GM21360 (cell line): ENCODE data around the gene RIPOR1.

Source experiments
- ATAC-seq: cut with Tn5 transposase; IDR thresholded peaks from one replicate; pipeline ENCODE4 v1.9.1; 2021; ENCODE audit warnings: mild to moderate bottlenecking, moderate library complexity; ENCODE audit not compliant: unreplicated experiment

RIPOR1 gene

DNA sequence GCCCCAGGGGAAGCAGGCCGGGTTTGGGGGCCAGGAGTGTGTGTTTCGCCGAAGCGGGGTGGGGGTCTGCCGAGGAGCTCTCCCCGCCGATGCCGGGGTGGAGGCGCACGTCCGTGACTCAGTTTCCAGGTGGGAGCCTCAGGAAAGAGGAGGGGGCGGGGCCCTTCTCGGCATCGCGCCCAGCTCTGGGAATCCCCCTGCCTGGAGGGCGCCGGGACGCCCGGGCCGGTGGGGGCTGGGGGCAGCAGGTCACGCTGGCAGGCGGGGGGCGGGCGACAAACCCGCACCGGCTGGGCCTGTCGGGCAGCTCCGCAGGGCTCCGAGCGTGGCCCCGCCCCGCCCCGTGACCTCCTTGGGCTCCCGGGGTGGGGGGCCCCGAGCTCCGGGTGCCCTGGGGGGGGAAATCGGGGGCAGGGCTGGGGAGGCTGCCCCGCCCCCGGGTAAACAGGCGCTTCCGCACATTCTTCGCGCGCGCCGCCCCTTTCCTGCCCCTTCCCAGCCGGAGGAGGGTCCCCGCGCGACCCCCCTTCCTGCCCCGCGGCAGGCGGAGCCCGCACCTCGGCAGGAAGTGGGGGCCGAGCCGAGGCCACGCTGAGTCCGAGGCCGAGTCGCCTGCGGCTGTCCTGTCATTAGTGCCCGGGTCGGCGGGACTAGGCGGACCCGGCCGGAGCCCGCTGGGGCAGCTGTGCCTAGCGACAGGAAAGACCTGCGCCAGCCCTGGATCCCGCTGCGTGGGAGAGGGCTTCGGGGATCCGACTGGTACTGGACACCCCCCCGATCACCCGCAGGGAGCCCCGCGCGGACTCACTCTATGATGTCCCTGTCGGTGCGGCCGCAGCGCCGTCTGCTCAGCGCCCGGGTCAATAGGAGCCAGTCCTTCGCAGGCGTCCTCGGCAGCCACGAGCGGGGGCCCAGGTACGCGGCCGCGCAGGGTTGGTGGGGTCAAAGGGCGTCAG is 9.3 kb downstream of the RIPOR1 start:
- no peak for ATAC-seq

DNA sequence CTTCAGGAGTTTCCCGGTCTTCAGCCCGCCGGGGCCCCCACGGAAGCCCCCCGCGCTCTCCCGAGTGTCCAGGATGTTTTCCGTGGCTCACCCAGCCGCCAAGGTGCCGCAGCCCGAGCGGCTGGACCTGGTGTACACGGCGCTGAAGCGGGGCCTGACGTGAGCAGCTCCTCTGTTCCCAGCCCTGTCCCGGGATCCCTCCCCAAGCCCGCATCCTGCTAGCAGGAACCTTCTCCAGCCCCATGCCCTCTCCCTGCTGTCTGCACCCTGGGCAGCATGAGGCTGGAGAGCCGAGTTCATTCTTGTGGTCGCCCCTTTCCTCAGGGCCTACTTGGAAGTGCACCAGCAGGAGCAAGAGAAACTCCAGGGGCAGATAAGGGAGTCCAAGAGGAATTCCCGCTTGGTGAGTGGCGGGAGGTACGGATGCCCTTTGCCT is 10.1 kb downstream of the RIPOR1 start:
- no peak for ATAC-seq

DNA sequence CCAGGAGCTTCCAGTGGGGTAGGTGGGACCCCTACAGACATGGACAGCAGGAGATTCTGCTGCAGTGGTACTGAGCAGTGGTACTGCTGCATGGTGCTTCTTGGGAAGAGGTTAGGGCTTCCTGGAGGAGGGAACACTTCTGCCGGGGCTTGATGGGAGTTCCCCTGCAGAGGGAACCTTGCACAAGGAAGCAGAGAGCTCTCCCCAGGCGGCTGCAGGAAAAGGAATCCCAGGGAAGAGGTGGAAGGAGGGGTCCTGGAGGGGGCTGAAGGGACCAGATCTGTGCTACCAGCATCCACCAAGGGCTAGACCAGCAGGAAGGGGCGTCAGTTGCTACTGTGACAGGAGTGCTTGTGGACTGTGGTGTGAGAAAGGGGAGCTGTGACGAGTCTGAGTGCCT is 10.6 kb downstream of the RIPOR1 start:
- no peak for ATAC-seq

DNA sequence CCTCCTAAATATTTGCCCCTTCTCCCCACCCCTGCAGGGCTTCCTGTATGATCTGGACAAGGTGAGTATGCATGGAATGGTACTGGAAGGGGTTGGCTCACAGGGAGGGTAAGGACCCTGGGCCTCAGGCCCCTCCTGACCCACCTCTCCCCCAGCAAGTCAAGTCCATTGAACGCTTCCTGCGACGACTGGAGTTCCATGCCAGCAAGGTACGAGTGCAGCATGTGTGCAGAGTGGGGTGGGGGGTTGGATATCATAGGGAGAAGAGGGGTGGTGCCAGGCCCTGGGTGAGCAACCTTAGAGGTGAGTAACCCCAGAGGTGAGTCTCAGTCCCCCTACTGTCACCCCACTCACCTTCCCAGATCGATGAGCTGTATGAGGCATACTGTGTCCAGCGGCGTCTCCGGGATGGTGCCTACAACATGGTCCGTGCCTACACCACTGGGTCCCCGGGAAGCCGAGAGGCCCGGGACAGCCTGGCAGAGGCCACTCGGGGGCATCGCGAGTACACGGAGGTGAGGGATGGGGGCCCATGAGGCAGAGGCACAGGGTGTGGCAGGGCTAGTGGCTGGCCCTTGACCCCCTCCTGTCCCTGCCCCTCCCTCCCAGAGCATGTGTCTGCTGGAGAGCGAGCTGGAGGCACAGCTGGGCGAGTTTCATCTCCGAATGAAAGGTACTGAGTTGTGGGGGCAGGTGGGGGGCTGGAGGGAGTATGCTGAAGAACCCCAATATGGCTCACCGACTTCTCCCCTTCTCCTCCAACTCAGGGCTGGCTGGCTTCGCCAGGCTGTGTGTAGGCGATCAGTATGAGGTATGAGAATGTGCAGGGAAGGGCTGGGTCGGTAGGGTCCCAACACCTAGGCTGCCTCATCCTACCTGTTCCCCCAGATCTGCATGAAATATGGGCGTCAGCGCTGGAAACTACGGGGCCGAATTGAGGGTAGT is 11.3 kb downstream of the RIPOR1 start:
- ATAC-seq, result no peak

DNA sequence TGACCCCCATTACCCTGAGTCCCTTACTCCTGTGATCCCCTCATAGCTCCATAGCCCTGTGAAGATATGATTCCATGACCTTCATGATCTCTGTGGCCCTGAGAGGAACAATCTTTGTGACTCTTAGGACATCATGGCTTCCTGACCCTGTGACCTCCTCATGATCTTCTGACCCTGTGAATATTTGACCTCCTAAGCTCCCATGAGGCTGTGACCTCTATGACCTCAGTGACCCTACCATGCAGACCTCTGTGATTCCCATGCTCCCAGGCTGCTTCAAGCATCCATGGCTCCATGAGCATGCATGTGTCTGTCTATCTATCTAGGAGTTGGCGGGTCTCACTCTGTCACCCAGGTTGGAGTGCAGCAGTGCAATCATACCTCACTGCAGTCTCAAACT is 12.1 kb downstream of the RIPOR1 start:
- ATAC-seq, result no peak

DNA sequence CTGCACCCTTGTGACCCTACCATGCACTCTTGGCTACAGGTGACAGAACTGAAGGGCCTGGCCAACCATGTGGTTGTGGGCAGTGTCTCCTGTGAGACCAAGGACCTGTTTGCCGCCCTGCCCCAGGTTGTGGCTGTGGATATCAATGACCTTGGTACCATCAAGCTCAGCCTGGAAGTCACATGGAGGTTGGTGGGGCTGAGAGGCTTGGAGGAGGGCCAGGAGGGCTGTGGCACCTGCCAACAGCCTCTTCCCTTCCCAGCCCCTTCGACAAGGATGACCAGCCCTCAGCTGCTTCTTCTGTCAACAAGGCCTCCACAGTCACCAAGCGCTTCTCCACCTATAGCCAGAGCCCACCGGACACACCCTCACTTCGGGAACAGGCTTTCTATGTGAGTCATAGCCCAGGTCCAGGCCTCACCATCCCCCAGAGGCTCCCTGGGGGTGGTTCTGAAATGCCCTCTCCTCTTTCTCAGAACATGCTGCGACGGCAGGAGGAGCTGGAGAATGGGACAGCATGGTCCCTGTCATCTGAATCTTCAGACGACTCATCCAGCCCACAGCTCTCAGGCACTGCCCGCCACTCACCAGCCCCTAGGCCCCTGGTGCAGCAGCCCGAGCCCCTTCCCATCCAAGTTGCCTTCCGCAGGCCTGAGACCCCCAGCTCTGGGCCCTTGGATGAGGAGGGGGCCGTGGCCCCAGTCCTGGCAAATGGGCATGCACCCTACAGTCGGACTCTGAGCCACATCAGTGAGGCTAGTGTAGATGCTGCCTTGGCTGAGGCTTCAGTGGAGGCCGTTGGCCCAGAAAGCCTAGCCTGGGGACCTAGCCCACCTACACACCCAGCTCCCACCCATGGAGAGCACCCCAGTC is 13.0 kb downstream of the RIPOR1 start:
- no peak for ATAC-seq

DNA sequence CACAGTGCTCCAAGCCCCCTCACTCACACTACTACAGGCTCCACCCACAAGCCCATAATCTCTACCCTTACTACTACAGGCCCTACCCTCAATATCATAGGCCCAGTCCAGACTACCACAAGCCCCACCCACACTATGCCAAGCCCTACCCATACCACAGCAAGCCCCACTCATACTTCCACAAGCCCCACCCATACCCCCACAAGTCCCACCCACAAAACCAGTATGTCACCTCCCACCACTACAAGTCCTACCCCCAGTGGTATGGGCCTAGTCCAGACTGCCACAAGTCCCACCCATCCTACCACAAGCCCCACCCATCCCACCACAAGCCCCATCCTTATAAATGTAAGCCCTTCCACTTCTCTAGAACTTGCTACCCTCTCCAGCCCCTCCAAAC is 13.8 kb downstream of the RIPOR1 start:
- no peak for ATAC-seq

DNA sequence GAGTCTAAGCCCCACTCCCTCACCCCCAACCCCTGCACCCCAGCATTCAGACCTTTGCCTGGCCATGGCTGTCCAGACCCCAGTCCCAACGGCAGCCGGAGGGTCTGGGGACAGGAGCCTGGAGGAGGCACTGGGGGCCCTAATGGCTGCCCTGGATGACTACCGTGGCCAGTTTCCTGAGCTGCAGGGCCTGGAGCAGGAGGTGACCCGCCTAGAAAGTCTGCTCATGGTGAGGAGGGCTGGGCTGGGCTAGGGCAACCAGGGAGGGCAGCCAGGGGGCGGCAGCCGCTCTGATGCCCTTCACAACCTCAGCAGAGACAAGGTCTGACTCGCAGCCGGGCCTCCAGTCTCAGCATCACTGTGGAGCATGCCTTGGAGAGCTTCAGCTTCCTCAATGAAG is 14.4 kb downstream of the RIPOR1 start:
- ATAC-seq, result no peak

DNA sequence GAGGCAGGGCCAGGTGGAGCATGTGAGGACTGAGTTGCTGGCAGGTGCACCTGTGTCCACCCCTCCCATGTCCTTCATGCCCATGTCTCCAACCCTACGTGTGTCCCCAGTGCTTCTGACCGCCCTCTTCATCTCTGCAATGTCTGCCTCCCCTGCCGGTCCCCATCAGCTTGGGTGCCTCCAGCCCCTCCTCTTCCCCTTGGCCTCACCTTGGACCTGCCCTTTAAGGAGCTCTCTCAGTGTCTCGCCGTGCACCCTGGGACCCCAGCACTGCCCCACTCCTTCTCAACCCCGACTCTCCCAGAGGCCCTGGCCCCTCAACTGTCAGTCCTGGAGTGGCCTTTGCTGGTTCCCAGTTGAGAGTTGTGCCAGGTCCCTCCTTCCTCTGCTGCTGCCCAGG is 15.0 kb downstream of the RIPOR1 start:
- ATAC-seq, result no peak

DNA sequence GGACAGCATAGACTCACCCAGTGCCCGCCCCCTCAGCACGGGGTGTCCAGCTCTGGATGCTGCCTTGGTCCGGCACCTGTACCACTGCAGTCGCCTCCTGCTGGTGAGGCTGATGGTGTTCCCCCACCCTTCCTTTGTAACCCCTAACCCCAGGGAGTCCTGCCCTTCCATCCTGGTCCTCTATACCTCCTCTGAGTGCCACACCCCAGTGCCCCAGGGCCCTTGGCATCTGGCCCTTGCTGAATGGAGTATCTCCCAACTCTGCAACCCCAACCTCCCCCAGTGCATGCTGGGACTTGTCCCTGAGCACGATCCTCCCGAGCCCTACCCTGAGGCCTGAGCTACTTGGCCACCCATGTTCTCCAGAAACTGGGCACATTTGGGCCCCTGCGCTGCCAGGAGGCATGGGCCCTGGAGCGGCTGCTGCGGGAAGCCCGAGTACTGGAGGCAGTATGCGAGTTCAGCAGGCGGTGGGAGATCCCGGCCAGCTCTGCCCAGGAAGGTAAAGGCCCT is 15.8 kb downstream of the RIPOR1 start:
- ATAC-seq, result no peak

DNA sequence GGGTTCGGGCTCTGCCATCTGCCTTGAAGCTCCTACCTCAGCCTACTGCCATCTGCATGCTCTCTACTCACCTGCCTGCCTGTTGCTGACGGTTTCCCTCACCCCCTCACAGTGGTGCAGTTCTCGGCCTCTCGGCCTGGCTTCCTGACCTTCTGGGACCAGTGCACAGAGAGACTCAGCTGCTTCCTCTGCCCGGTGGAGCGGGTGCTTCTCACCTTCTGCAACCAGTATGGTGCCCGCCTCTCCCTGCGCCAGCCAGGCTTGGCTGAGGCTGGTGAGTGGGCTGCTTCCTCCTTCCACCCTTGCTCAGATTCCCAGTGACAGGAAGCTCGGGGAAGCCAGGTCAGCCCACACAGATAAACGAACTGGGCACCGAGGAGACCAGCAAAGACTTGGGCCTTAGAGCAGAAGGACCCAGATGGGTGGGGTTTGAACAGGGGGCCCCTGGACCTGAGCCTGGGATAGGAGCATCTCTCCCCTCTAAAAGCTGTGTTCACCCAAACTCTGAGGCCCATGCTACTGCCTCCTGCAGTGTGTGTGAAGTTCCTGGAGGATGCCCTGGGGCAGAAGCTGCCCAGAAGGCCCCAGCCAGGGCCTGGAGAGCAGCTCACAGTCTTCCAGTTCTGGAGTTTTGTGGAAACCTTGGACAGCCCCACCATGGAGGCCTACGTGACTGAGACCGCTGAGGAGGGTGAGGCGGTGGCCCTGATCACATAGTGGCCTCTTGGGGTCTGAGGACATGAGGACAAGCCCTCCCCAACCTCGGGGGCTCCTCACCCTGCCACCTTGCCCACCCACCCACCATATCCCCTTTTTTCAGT is 16.4 kb downstream of the RIPOR1 start:
- no peak for ATAC-seq

DNA sequence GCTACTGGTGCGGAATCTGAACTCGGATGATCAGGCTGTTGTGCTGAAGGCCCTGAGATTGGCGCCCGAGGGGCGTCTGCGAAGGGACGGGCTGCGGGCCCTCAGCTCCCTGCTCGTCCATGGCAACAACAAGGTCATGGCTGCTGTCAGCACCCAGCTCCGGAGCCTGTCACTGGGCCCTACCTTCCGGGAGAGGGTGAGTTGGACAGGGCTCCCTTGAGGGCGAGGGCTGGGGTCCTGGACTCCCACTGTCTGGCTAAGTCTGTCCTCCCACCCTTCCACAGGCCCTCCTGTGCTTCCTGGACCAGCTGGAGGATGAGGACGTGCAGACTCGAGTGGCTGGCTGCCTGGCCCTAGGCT is 17.0 kb downstream of the RIPOR1 start:
- ATAC-seq, result no peak

DNA sequence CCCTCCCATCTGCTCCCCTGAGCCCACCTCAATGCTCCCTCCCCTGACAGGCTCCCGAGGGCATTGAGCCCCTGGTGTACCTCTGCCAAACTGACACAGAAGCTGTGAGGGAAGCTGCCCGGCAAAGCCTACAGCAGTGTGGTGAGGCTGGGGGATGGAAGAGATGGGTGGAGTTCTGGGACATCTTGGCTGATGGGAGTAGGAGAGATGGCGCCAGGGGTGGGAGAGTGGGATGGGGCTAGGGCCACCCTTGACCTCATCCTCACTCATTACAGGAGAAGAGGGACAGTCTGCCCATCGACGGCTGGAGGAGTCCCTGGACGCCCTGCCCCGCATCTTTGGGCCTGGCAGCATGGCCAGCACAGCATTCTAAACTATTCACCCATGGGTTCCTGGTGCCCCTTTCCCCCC is 17.5 kb downstream of the RIPOR1 start:
- ATAC-seq, result no peak

DNA sequence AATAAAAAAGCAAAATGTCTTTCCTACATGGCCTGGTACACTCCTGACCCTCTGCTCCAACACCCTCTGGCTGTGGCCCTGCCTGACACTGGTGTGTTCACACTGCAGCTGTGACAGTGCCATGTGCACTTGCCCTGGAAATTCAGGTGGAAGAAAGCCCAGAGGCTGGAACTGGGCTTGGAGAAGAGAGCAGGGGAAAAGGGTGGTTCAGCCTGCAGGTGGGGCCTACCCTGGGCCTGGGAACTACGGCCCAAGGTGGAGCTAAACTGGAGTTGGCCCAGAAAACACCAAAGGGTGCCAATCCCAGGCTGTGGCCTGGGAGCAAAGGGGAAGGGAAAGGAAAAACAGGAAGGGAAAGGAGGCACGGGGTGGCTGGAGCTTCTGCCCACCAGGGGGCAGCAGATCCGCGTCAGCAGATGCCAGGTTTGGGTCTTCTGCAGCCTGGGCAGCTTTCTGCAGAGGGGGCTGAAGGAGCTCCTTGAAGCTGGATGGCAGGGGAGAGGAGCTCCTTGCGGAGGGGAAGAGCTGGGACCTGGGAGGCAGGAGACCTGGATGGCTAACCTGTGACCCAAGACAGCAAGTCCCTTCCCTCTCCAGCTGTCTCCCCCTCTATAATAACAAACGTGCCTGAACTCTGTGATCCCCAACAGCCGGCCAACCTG is 18.3 kb downstream of the RIPOR1 start:
- no peak for ATAC-seq

DNA sequence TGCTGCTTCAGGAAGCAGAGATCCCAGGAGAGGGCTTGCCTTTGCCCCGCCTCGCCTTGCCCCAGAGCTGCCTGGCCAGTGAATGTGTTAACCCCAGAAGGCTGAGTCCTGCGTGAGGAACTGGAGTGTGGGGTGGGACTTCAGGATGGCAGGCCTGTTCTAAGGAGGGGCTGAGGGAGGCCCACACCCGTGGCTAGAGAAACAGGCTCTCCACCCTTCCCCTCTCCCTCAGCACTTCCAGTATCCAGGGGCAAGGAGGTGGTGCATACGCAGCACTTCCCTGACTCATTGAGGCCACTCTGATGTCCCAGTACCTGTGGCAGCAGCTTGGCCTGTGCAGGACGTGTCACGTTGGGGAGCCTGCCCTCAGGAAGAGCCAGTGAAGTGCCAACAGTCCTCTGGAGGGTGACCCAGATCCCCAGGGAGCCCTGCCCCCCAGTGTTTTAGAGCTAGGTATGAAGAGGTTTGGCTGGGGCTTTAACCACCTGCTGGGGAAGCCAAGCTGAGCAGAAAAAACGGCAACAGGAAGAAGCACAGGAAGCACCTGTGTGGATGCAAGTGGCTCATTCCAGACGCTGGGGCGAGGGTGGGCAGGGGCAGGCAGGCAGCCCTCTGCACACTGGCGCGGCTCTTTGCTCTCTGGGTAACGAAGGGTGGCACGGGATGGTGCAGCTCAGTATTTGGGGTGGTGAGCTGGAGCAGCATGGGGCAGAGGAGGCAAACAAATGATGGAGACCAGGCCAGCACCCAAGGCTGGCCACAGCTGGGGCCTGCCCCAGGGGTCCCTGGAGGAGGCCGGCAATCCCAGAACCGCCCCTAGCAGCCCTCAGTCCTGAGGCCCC is 19.0 kb downstream of the RIPOR1 start:
- no peak for ATAC-seq

DNA sequence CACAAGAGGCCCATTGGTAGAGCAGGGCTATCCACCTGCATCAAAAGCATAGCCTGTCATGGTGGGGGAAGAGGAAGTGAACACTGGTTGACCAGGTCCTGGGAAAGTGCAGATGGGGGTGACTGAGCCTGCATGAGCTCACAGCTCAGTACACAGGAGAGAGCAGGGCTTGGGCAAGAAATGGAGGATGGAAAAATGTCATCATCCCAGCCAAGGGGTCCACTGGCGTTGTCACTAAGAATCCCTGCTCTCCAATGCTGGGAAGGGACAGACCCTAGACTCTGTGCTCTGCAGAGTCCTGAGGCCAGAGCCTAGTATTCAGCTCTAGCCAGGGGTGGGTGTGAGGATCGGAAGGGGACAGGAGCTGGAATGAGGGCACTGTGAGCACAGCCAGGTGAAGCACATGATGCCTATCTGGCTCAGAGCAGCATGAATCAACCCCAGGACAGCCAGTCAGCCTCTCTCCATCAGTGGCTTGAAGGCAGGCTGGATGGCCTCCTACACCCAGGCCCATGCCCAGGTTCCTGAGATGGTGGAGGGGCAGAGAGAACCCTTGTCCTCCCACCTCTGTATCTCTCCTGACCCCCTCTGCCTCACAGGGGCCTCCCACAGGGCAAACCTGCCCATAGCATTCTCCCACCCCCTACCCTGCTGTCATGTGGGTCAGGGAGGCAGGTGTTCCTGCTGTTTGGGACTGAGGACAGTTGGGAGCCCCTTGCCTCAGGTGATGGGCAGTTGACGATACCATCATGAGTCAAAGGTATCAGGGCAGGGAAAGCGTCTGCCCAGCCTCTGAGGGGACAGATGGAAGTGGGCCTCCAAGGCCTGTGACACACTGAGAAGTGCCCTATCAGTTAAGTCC is 19.9 kb downstream of the RIPOR1 start:
- ATAC-seq, result no peak

DNA sequence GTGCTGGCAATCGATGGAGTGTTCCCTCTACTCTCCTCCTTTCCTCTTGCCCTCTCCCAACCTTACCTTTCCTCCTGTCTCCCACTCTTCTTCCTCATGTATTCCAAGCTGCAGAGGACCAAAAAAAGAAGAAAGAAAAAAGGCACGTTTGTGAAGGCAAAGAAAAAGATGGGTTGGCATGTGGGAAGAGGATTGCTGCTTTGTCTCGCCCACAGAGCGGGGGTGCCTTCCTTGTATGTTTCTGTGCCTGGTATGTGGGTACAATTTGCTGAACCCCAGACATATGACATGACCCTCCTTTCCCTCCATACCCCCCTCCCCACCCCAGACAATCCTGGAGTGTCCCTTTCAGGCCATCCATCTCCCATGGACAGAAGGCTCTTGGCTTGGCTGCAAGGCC is 20.6 kb downstream of the RIPOR1 start:
- ATAC-seq, result no peak
